Measurements from ENCODE around the gene GLDN.
"Not testable (repeated sequence)": the region's sequence is repeated elsewhere in the genome, so short reads cannot be mapped to it uniquely, and the experiment has no call there.

Gene GLDN

GRCh38 chr15:51444112-51444511 lies 102.7 kb downstream of the GLDN start:
- no peak for TF ChIP-seq CTCF (IDR thresholded peaks at IDR 0.05; ENCODE audit: low read depth, low read length)
- DNase-seq (ENCODE audit: low read depth, low spot score), result no peak
- in situ Hi-C loops (cut with HindIII; ENCODE audit: low sequenced_read_pairs), result no loop called here
- H3K4me3 ChIP-seq (ENCODE audit: low read depth, low read length), result no peak overlapping the region

- TF ChIP-seq CTCF (IDR thresholded peaks at IDR 0.05; ENCODE audit: low read depth, low read length), result no peak
- DNase-seq (ENCODE audit: low read depth, low spot score), result no peak
- no peak overlapping the region for H3K4me3 ChIP-seq (ENCODE audit: low read depth, low read length)
- in situ Hi-C loops (cut with HindIII; ENCODE audit: low sequenced_read_pairs), result no loop called here
Measured at GRCh38 chr15:51444807-51445206, 103.4 kb downstream of the GLDN start.

GRCh38 chr15:51446029-51446744 lies 104.7 kb downstream of the GLDN start:
- DNase-seq (ENCODE audit: low read depth, low spot score); H3K4me3 ChIP-seq (ENCODE audit: low read depth, low read length); in situ Hi-C loops (cut with HindIII; ENCODE audit: low sequenced_read_pairs): not testable (repeated sequence)

- in situ Hi-C loops (cut with HindIII; ENCODE audit: low sequenced_read_pairs), result no loop called here
- H3K4me3 ChIP-seq (ENCODE audit: low read depth, low read length), result no peak overlapping the region
- TF ChIP-seq CTCF (IDR thresholded peaks at IDR 0.05; ENCODE audit: low read depth, low read length), result no peak
- DNase-seq (ENCODE audit: low read depth, low spot score), result no peak
Measured at GRCh38 chr15:51447855-51448621, 106.6 kb downstream of the GLDN start.

- DNase-seq (ENCODE audit: low read depth, low spot score), result no peak
- in situ Hi-C loops (cut with HindIII; ENCODE audit: low sequenced_read_pairs), result no loop called here
- no peak for TF ChIP-seq CTCF (IDR thresholded peaks at IDR 0.05; ENCODE audit: low read depth, low read length)
- H3K4me3 ChIP-seq (ENCODE audit: low read depth, low read length), result no peak overlapping the region
Measured at GRCh38 chr15:51448622-51449399, 107.4 kb downstream of the GLDN start.

GRCh38 chr15:51450001-51450400 lies 108.5 kb downstream of the GLDN start:
- TF ChIP-seq CTCF (IDR thresholded peaks at IDR 0.05; ENCODE audit: low read depth, low read length), result no peak
- no peak for DNase-seq (ENCODE audit: low read depth, low spot score)
- in situ Hi-C loops (cut with HindIII; ENCODE audit: low sequenced_read_pairs), result no loop called here
- H3K4me3 ChIP-seq (ENCODE audit: low read depth, low read length), result no peak overlapping the region

All from astrocyte of the spinal cord (primary cell).